ENCODE measurements around the gene SMIM20.

GRCh38 chr4:25930731-25931354, 16.8 kb downstream of the SMIM20 start:
- TF ChIP-seq CTCF (IDR thresholded peaks at IDR 0.05; ENCODE audit: low read depth, low read length) (no peak), EZH2phosphoT487 (IDR thresholded peaks at IDR 0.05; ENCODE audit: low read depth) (no peak)
